Keratinocyte (primary cell): ENCODE measurements around the gene NXPH3. TPM values are rescaled to one million over a fixed set of nuclear protein-coding genes. Genes with fewer than 3 reads are reported as not detected.

Experiments
- DNase-seq: peaks from one replicate; pipeline ENCODE4 v3.0.0-alpha.2; 2011; ENCODE audit warnings: low read depth, missing footprints, low spot score
- FAIRE-seq: peaks from 2 replicates; lab custom pipeline; 2011; peaks lifted over from hg19 to GRCh38; lab: Jason Lieb, UNC
- H2AFZ ChIP-seq: 2 replicates; pipeline ENCODE4 v1.6.0; 2012; ENCODE audit warnings: low read length, control low read depth, inconsistent platforms; ENCODE audit not compliant: control insufficient read depth
- H3K27ac ChIP-seq: 2 replicates; pipeline ENCODE4 v1.5.1; 2011; ENCODE audit warnings: low read length; ENCODE audit not compliant: control insufficient read depth, insufficient read depth
- H3K27me3 ChIP-seq: 3 replicates; pipeline ENCODE4 v1.6.0; 2011; ENCODE audit warnings: low read length; ENCODE audit not compliant: control insufficient read depth, insufficient read depth; ENCODE audit errors: extremely low read depth
- H3K36me3 ChIP-seq, 2 experiments: 2 replicates in 1 of 2; 3 replicates in 1 of 2; pipeline ENCODE4 v1.5.1; 2011; ENCODE audit warnings: low read length in 2 of 2, mild to moderate bottlenecking in 1 of 2; ENCODE audit not compliant: control insufficient read depth in 2 of 2, insufficient read depth in 2 of 2; ENCODE audit errors: extremely low read depth in 1 of 2
- H3K4me1 ChIP-seq: 3 replicates; pipeline ENCODE4 v1.5.1; 2011; ENCODE audit warnings: low read length; ENCODE audit not compliant: control insufficient read depth, insufficient read depth; ENCODE audit errors: extremely low read depth
- H3K4me2 ChIP-seq: 3 replicates; pipeline ENCODE4 v1.6.0; 2011; ENCODE audit warnings: low read depth, low read length; ENCODE audit not compliant: control insufficient read depth, insufficient read depth; ENCODE audit errors: extremely low read depth
- H3K4me3 ChIP-seq, 3 experiments: fragments of 200-600 bp in 1 of 3; sonication (generic) in 1 of 3; 2 replicates in 2 of 3; 3 replicates in 1 of 3; pipeline ENCODE4 v1.5.1; 2011 to 2016; ENCODE audit warnings: low read length in 3 of 3, mild to moderate bottlenecking in 3 of 3, control low read depth in 2 of 3, inconsistent platforms in 1 of 3, low read depth in 1 of 3, mixed read lengths in 1 of 3, mixed run types in 1 of 3, moderate library complexity in 1 of 3; ENCODE audit not compliant: control insufficient read depth in 2 of 3, insufficient read depth in 2 of 3; ENCODE audit errors: extremely low read depth in 1 of 3
- H3K79me2 ChIP-seq: 2 replicates; pipeline ENCODE4 v1.6.0; 2012; ENCODE audit warnings: low read length; ENCODE audit not compliant: control insufficient read depth, insufficient read depth
- H3K9ac ChIP-seq: 3 replicates; pipeline ENCODE4 v1.6.0; 2011; ENCODE audit warnings: low read length; ENCODE audit not compliant: control insufficient read depth, insufficient read depth; ENCODE audit errors: extremely low read depth
- H3K9me1 ChIP-seq: 3 replicates; pipeline ENCODE4 v1.6.0; 2011; ENCODE audit warnings: low read length; ENCODE audit not compliant: control insufficient read depth, insufficient read depth; ENCODE audit errors: extremely low read depth
- H3K9me3 ChIP-seq: 2 replicates; pipeline ENCODE4 v1.5.1; 2012; ENCODE audit warnings: low read depth, low read length; ENCODE audit not compliant: control insufficient read depth
- H4K20me1 ChIP-seq: 3 replicates; pipeline ENCODE4 v1.6.0; 2011; ENCODE audit warnings: low read length; ENCODE audit not compliant: control insufficient read depth, insufficient read depth; ENCODE audit errors: extremely low read depth
- CTCF ChIP-seq, 3 experiments: IDR thresholded peaks in 1 of 3; conservative IDR thresholded peaks in 1 of 3; optimal IDR thresholded peaks in 1 of 3; 2 replicates in 2 of 3; 3 replicates in 1 of 3; pipeline versions ENCODE3 to v1.5.1; 2011; ENCODE audit warnings: low read length in 3 of 3, mild to moderate bottlenecking in 3 of 3, moderate library complexity in 2 of 3, control low read depth in 1 of 3, inconsistent platforms in 1 of 3; ENCODE audit not compliant: insufficient read depth in 2 of 3; ENCODE audit errors: extremely low read depth in 1 of 3
- EZH2 ChIP-seq: IDR thresholded peaks from one replicate; pipeline ENCODE4 v1.6.1; 2012; ENCODE audit warnings: inconsistent platforms, mild to moderate bottlenecking, low read length, moderate library complexity
- dilution Hi-C: fragments of 300-500 bp; cut with MboI; formaldehyde crosslinking; loops from one replicate; pipeline ENCODE4 v1.7.0; 2020; ENCODE audit warnings: low sequenced_read_pairs; ENCODE audit not compliant: extremely low pct_ligation_motif_present
- polyA plus RNA-seq, 5 experiments: library from polyadenylated mRNA; depleted of rRNA in 3 of 5; stranded (reverse) in 3 of 5; stranded (forward) in 1 of 5; unstranded in 1 of 5; fragments of >200 nt; gene quantifications; 1 replicate in 1 of 5; 2 replicates in 3 of 5; 3 replicates in 1 of 5; pipeline versions ENCODE4 v1.2.1 to v1.2.3, GENCODE V29; 2011 to 2012; ENCODE audit warnings: missing spikeins in 2 of 5, low read depth in 1 of 5, low replicate concordance in 1 of 5

The NXPH3 gene
- polyA plus RNA-seq, 1 donor (not counting 4 experiments of a cell fraction or from before 2014, with no cell fraction given): 0.12 TPM

GRCh38 chr17:49545806-49546545 lies 29.7 kb upstream of the NXPH3 start:
- Histone ChIP-seq H3K36me3 (no peaks in the 10 kb centered on the region), H3K27me3 (no peaks in the 10 kb centered on the region), H3K79me2 (no peaks in the 10 kb centered on the region), H2AFZ (no peak overlapping the region), H3K27ac (no peak overlapping the region), H3K9me1 (no peaks in the 10 kb centered on the region), H4K20me1 (no peaks in the 10 kb centered on the region), H3K9me3 (no peaks in the 10 kb centered on the region), H3K9ac (no peak overlapping the region), H3K4me3 (no peak overlapping the region), H3K4me1 (peaks cover 20% of the 10 kb centered on the region), H3K4me2 (no peak overlapping the region)
- FAIRE-seq (no peak), DNase-seq (no peak)
- dilution Hi-C loops: no loop called here
- no peak for TF ChIP-seq CTCF (optimal IDR thresholded peaks at IDR 0.05 in 1 of 3, IDR thresholded peaks at IDR 0.05 in 1 of 3, conservative IDR thresholded peaks at IDR 0.05 in 1 of 3; ENCODE audit: extremely low read depth in 1 of 3, insufficient read depth in 2 of 3, low read length in 3 of 3)
- no peak for TF ChIP-seq EZH2

- Histone ChIP-seq H3K4me3 (no peak overlapping the region), H3K36me3 (no peaks in the 10 kb centered on the region), H4K20me1 (no peaks in the 10 kb centered on the region), H3K27me3 (no peaks in the 10 kb centered on the region), H3K79me2 (no peaks in the 10 kb centered on the region), H3K9me3 (no peaks in the 10 kb centered on the region), H3K9ac (no peak overlapping the region), H3K27ac (no peak overlapping the region), H3K4me1 (peaks cover 22% of the 10 kb centered on the region), H3K9me1 (no peaks in the 10 kb centered on the region), H3K4me2 (no peak overlapping the region), H2AFZ (no peak overlapping the region)
- DNase-seq: no peak
- no peak for FAIRE-seq
- dilution Hi-C loops: no loop called here
- TF ChIP-seq CTCF (optimal IDR thresholded peaks at IDR 0.05 in 1 of 3, IDR thresholded peaks at IDR 0.05 in 1 of 3, conservative IDR thresholded peaks at IDR 0.05 in 1 of 3; ENCODE audit: extremely low read depth in 1 of 3, insufficient read depth in 2 of 3, low read length in 3 of 3) (no peak), EZH2 (no peak)
Observed at GRCh38 chr17:49546546-49547535, 28.8 kb upstream of the NXPH3 start.
